ENCODE results near the gene ANO10. TPM values are rescaled to one million over a fixed set of nuclear protein-coding genes. Genes with fewer than 3 reads are reported as not detected.
A peak's percentile ranks its signal among the peaks of the same experiment; 100 is the strongest.

The ANO10 gene
- total RNA-seq, 2 experiments from 2014 or later, result 8.4 to 8.5 TPM

- CTCF ChIA-PET, result interaction anchor here (0.6 to 1.5 kb wide), 9 partner anchors 12 to 428 kb away, joined by 3 to 10 read pairs (median 3); no protein-coding TSS in a partner anchor
- H3K4me1 Mint-ChIP-seq (ENCODE audit: low read depth), result peaks cover 69% of the 10 kb centered on the region
- peak overlapping the region; percentile 86 for H3K27ac Mint-ChIP-seq
- intact Hi-C loops (cut with micrococcal nuclease), result loop anchor here (1.0 to 2.0 kb wide), 5 partner anchors 43 to 301 kb away; partner anchors contain the start of gene ABHD5
- POLR2A ChIA-PET, result interaction anchor here (0.8 to 1.4 kb wide), 5 partner anchors 99 to 134 kb away, joined by 3 to 5 read pairs (median 3); partner anchors contain the start of gene SNRK
- DNase-seq, result peak; percentile 85
- H3K4me3 Mint-ChIP-seq, result peak overlapping the region; percentile 27
- peaks cover 4% of the 10 kb centered on the region for H3K36me3 Mint-ChIP-seq
- H3K27me3 Mint-ChIP-seq, result no peaks in the 10 kb centered on the region
- H3K9me3 Mint-ChIP-seq, result peaks cover 3% of the 10 kb centered on the region
Measured at GRCh38 chr3:43389388-43390254, 232.2 kb downstream of the ANO10 start.

GRCh38 chr3:43388915-43389314 is 232.9 kb downstream of the ANO10 start:
- Mint-ChIP-seq H3K4me1 (ENCODE audit: low read depth) (peaks cover 65% of the 10 kb centered on the region), H3K36me3 (peaks cover 4% of the 10 kb centered on the region), H3K4me3 (no peak overlapping the region), H3K27me3 (no peaks in the 10 kb centered on the region), H3K27ac (peak overlapping the region; percentile 67), H3K9me3 (peaks cover 3% of the 10 kb centered on the region)
- DNase-seq, result no peak
- CTCF ChIA-PET, result interaction anchor here (0.6 to 1.5 kb wide), 9 partner anchors 11 to 427 kb away, joined by 3 to 10 read pairs (median 3); no protein-coding TSS in a partner anchor
- intact Hi-C loops (cut with micrococcal nuclease), result loop anchor here (1.0 to 2.0 kb wide), 4 partner anchors 42 to 302 kb away; partner anchors contain the start of gene ABHD5
- POLR2A ChIA-PET, result interaction anchor here (0.8 to 1.4 kb wide), 4 partner anchors 98 to 115 kb away, joined by 3 to 5 read pairs (median 4); partner anchors contain the start of gene SNRK

- peaks cover 61% of the 10 kb centered on the region for H3K4me1 Mint-ChIP-seq (ENCODE audit: low read depth)
Measured at GRCh38 chr3:43388175-43388574, 233.6 kb downstream of the ANO10 start.

GRCh38 chr3:43379343-43379742 is 242.5 kb downstream of the ANO10 start:
- Mint-ChIP-seq H3K4me1 (ENCODE audit: low read depth) (peaks cover 13% of the 10 kb centered on the region), H3K27me3 (no peaks in the 10 kb centered on the region), H3K36me3 (no peaks in the 10 kb centered on the region), H3K9me3 (no peaks in the 10 kb centered on the region), H3K27ac (no peak overlapping the region), H3K4me3 (no peak overlapping the region)
- DNase-seq, result no peak
- CTCF ChIA-PET, result interaction anchor here (1.4 to 5.6 kb wide), 4 partner anchors 89 to 417 kb away, joined by 3 to 52 read pairs (median 8); no protein-coding TSS in a partner anchor
- POLR2A ChIA-PET, result no interaction called here
- intact Hi-C loops (cut with micrococcal nuclease), result loop anchor here (5.0 kb wide), 1 partner anchor 417 kb away; no protein-coding TSS in a partner anchor

More at GRCh38 chr3:43388175-43388574, 233.6 kb downstream of the ANO10 start:
- no peak overlapping the region for H3K27ac Mint-ChIP-seq
- intact Hi-C loops (cut with micrococcal nuclease), result loop anchor here (2.0 kb wide), 2 partner anchors 41 to 303 kb away; partner anchors contain the start of gene ABHD5
- ChIA-PET CTCF (interaction anchor here (0.5 kb wide), 1 partner anchor 156 kb away, joined by 3 read pairs; no protein-coding TSS in a partner anchor), POLR2A (no interaction called here)
- H3K4me3 Mint-ChIP-seq, result no peak overlapping the region
- H3K9me3 Mint-ChIP-seq, result peaks cover 3% of the 10 kb centered on the region
- DNase-seq, result no peak
- H3K36me3 Mint-ChIP-seq, result peaks cover under 1% of the 10 kb centered on the region
- H3K27me3 Mint-ChIP-seq, result no peaks in the 10 kb centered on the region

- DNase-seq, result peak; percentile 77
- ChIA-PET CTCF (interaction anchor here (0.6 to 5.6 kb wide), 20 partner anchors 11 to 416 kb away, joined by 3 to 52 read pairs (median 4); partner anchors contain the start of gene SNRK), POLR2A (no interaction called here)
Measured at GRCh38 chr3:43378066-43378935, 243.5 kb downstream of the ANO10 start.

GRCh38 chr3:43373560-43373928 is 248.3 kb downstream of the ANO10 start:
- no peaks in the 10 kb centered on the region for H3K27me3 Mint-ChIP-seq
- H3K4me3 Mint-ChIP-seq, result no peak overlapping the region
- no peaks in the 10 kb centered on the region for H3K9me3 Mint-ChIP-seq
- DNase-seq, result no peak
- H3K36me3 Mint-ChIP-seq, result no peaks in the 10 kb centered on the region
- H3K4me1 Mint-ChIP-seq (ENCODE audit: low read depth), result peaks cover 11% of the 10 kb centered on the region
- intact Hi-C loops (cut with micrococcal nuclease), result no loop called here
- ChIA-PET POLR2A (no interaction called here), CTCF (no interaction called here)
- no peak overlapping the region for H3K27ac Mint-ChIP-seq

More at GRCh38 chr3:43378066-43378935, 243.5 kb downstream of the ANO10 start:
- intact Hi-C loops (cut with micrococcal nuclease), result loop anchor here (1.0 to 5.0 kb wide), 4 partner anchors 92 to 416 kb away; partner anchors contain the start of gene SNRK
- H3K27ac Mint-ChIP-seq, result no peak overlapping the region
- H3K4me3 Mint-ChIP-seq, result no peak overlapping the region
- peaks cover 12% of the 10 kb centered on the region for H3K4me1 Mint-ChIP-seq (ENCODE audit: low read depth)
- no peaks in the 10 kb centered on the region for H3K36me3 Mint-ChIP-seq
- H3K27me3 Mint-ChIP-seq, result no peaks in the 10 kb centered on the region
- no peaks in the 10 kb centered on the region for H3K9me3 Mint-ChIP-seq

- intact Hi-C loops (cut with micrococcal nuclease), result no loop called here
- Mint-ChIP-seq H3K27ac (no peak overlapping the region), H3K4me3 (no peak overlapping the region), H3K9me3 (no peaks in the 10 kb centered on the region), H3K27me3 (no peaks in the 10 kb centered on the region), H3K4me1 (ENCODE audit: low read depth) (peaks cover 6% of the 10 kb centered on the region), H3K36me3 (no peaks in the 10 kb centered on the region)
- ChIA-PET POLR2A (no interaction called here), CTCF (interaction anchor here (0.9 kb wide), 1 partner anchor 211 kb away, joined by 3 read pairs; no protein-coding TSS in a partner anchor)
- no peak for DNase-seq
Measured at GRCh38 chr3:43372809-43373559, 248.8 kb downstream of the ANO10 start.

- DNase-seq, result no peak
- Mint-ChIP-seq H3K4me1 (ENCODE audit: low read depth) (no peaks in the 10 kb centered on the region), H3K36me3 (no peaks in the 10 kb centered on the region), H3K4me3 (no peak overlapping the region), H3K9me3 (no peaks in the 10 kb centered on the region), H3K27ac (no peak overlapping the region), H3K27me3 (no peaks in the 10 kb centered on the region)
- CTCF ChIA-PET, result interaction anchor here (0.9 kb wide), 1 partner anchor 210 kb away, joined by 3 read pairs; no protein-coding TSS in a partner anchor
- POLR2A ChIA-PET, result no interaction called here
- intact Hi-C loops (cut with micrococcal nuclease), result no loop called here
Measured at GRCh38 chr3:43372007-43372740, 249.6 kb downstream of the ANO10 start.

GRCh38 chr3:43371494-43371893 is 250.3 kb downstream of the ANO10 start:
- ChIA-PET CTCF (no interaction called here), POLR2A (no interaction called here)
- intact Hi-C loops (cut with micrococcal nuclease), result no loop called here
- Mint-ChIP-seq H3K36me3 (no peaks in the 10 kb centered on the region), H3K4me1 (ENCODE audit: low read depth) (no peaks in the 10 kb centered on the region), H3K27ac (no peak overlapping the region), H3K4me3 (no peak overlapping the region), H3K9me3 (no peaks in the 10 kb centered on the region), H3K27me3 (no peaks in the 10 kb centered on the region)
- DNase-seq, result no peak

GRCh38 chr3:43370293-43370980 is 251.4 kb downstream of the ANO10 start:
- Mint-ChIP-seq H3K9me3 (no peaks in the 10 kb centered on the region), H3K36me3 (no peaks in the 10 kb centered on the region), H3K27ac (no peak overlapping the region), H3K27me3 (no peaks in the 10 kb centered on the region), H3K4me1 (ENCODE audit: low read depth) (no peaks in the 10 kb centered on the region), H3K4me3 (no peak overlapping the region)
- CTCF ChIA-PET, result no interaction called here
- POLR2A ChIA-PET, result no interaction called here
- intact Hi-C loops (cut with micrococcal nuclease), result no loop called here
- DNase-seq, result no peak
